HCT116 (cell line): ENCODE results near the gene TMPRSS13. TPM values are rescaled to one million over a fixed set of nuclear protein-coding genes. Genes with fewer than 3 reads are reported as not detected.

Source experiments
- ATAC-seq: fragments of 200-7000 bp; cut with Tn5 transposase; 2 replicates; pipeline ENCODE4 v1.9.1; 2020; ENCODE audit warnings: mild to moderate bottlenecking, moderate library complexity
- BruUV-seq: library from RNA; stranded (reverse); fragments of 400-500 nt; replicated peaks from 2 replicates; lab custom pipeline; 2021; lab: Mats Ljungman, UMichigan
- CTCF ChIA-PET: fragments of 300-600 bp; sonication (Branson Sonifier 250); formaldehyde crosslinking; loops from one replicate; lab custom pipeline; 2021; ENCODE audit warnings: antibody characterized with exemption; lab: Charles Lee
- POLR2A ChIA-PET: fragments of 300-600, 350-600 bp; sonication (Branson Sonifier 250); formaldehyde crosslinking; loops from one replicate; lab custom pipeline; 2021; ENCODE audit warnings: antibody characterized with exemption; lab: Charles Lee
- RAD21 ChIA-PET, 2 experiments: fragments of 300-600 bp; sonication (Branson Sonifier 250); formaldehyde crosslinking; loops; one replicate each; lab custom pipeline; 2023; ENCODE audit warnings: low total read pairs in 2 of 2; ENCODE audit not compliant: uncharacterized antibody in 2 of 2, unreplicated experiment in 2 of 2, low non-redundant PET in 1 of 2; lab: Charles Lee
- DNase-seq: peaks from one replicate; pipeline ENCODE4 v3.0.0-alpha.2; 2010; ENCODE audit warnings: low read depth, low spot score
- H2AFZ ChIP-seq: fragments of 200-600 bp; shearing (Covaris generic), sonication (generic); 2 replicates; pipeline ENCODE4 v1.6.1; 2017; ENCODE audit warnings: low read depth, mixed run types, mixed read lengths, antibody characterized with exemption, low read length; ENCODE audit not compliant: poor library complexity, severe bottlenecking
- H3K27ac ChIP-seq: 2 replicates; pipeline ENCODE4 v1.5.1; 2012; ENCODE audit warnings: low read depth, low read length
- H3K27me3 ChIP-seq: fragments of 200-600 bp; sonication (generic); 2 replicates; pipeline ENCODE4 v1.6.1; 2016; ENCODE audit warnings: mixed run types, low read length, mixed read lengths; ENCODE audit not compliant: insufficient read depth
- H3K36me3 ChIP-seq, 2 experiments: fragments of 200-500 bp in 1 of 2; fragments of 200-600 bp in 1 of 2; sonication (Bioruptor generic) in 1 of 2; sonication (generic) in 1 of 2; 2 replicates each; pipeline versions ENCODE4 v1.5.1 to v1.6.1; 2014 to 2016; ENCODE audit warnings: low read length in 2 of 2, inconsistent platforms in 1 of 2, mixed read lengths in 1 of 2, mixed run types in 1 of 2; ENCODE audit not compliant: insufficient read depth in 2 of 2, control insufficient read depth in 1 of 2
- H3K4me1 ChIP-seq, 2 experiments: fragments of 200-600 bp in 1 of 2; sonication (generic) in 1 of 2; 2 replicates each; pipeline versions ENCODE4 v1.5.1 to v1.6.1; 2012 to 2017; ENCODE audit warnings: low read length in 2 of 2, inconsistent platforms in 1 of 2, mild to moderate bottlenecking in 1 of 2, mixed read lengths in 1 of 2, mixed run types in 1 of 2, moderate library complexity in 1 of 2; ENCODE audit not compliant: insufficient read depth in 2 of 2, control insufficient read depth in 1 of 2
- H3K4me2 ChIP-seq: fragments of 200-600 bp; sonication (generic); 2 replicates; pipeline ENCODE4 v1.6.1; 2017; ENCODE audit warnings: mixed run types, low read length, mixed read lengths
- H3K4me3 ChIP-seq, 2 experiments: fragments of 200-600 bp in 1 of 2; sonication (generic) in 1 of 2; replicated peaks in 1 of 2; 2 replicates each; pipeline ENCODE4 v1.5.1; 2011 to 2016; ENCODE audit warnings: low read length in 2 of 2, control low read depth in 1 of 2, low read depth in 1 of 2, mild to moderate bottlenecking in 1 of 2, mixed read lengths in 1 of 2, mixed run types in 1 of 2
- H3K79me2 ChIP-seq: fragments of 200-600 bp; sonication (generic); 2 replicates; pipeline ENCODE4 v1.6.1; 2017; ENCODE audit warnings: mild to moderate bottlenecking, mixed run types, low read length, moderate library complexity, mixed read lengths; ENCODE audit not compliant: insufficient read depth
- H3K9ac ChIP-seq: fragments of 200-600 bp; sonication (generic); 2 replicates; pipeline ENCODE4 v1.6.1; 2016; ENCODE audit warnings: low read length, mixed read lengths
- H3K9me2 ChIP-seq: fragments of 200-600 bp; sonication (generic), shearing (Covaris generic); 2 replicates; pipeline ENCODE4 v1.6.1; 2017; ENCODE audit warnings: mixed run types, mild to moderate bottlenecking, moderate library complexity; ENCODE audit not compliant: insufficient read depth
- H3K9me3 ChIP-seq, 2 experiments: fragments of 200-500 bp in 1 of 2; fragments of 200-600 bp in 1 of 2; sonication (Bioruptor generic) in 1 of 2; sonication (generic) in 1 of 2; 2 replicates each; pipeline ENCODE4 v1.6.1; 2014 to 2017; ENCODE audit warnings: low read length in 2 of 2, mixed read lengths in 2 of 2, inconsistent platforms in 1 of 2, low read depth in 1 of 2, mild to moderate bottlenecking in 1 of 2, mixed run types in 1 of 2, moderate library complexity in 1 of 2; ENCODE audit not compliant: control insufficient read depth in 1 of 2, insufficient read depth in 1 of 2
- H4K20me1 ChIP-seq: fragments of 200-600 bp; sonication (generic), shearing (Covaris generic); 2 replicates; pipeline ENCODE4 v1.6.1; 2017; ENCODE audit warnings: mixed run types, mild to moderate bottlenecking, moderate library complexity; ENCODE audit not compliant: insufficient read depth
- CBX3 ChIP-seq: IDR thresholded peaks from 2 replicates; pipeline ENCODE4 v1.6.1; 2012; ENCODE audit warnings: low read depth
- EGR1 ChIP-seq: IDR thresholded peaks from 2 replicates; pipeline ENCODE4 v1.6.1; 2012; ENCODE audit warnings: low read depth
- ELF1 ChIP-seq: IDR thresholded peaks from 2 replicates; pipeline ENCODE4 v1.6.1; 2012; ENCODE audit warnings: low read depth, borderline replicate concordance
- EZH2 ChIP-seq: fragments of 200-600 bp; sonication (generic); IDR thresholded peaks from 2 replicates; pipeline ENCODE4 v1.6.1; 2017; ENCODE audit warnings: antibody characterized with exemption, mixed run types
- EZH2phosphoT487 ChIP-seq: fragments of 200-600 bp; IDR thresholded peaks from 2 replicates; pipeline ENCODE4 v1.6.1; 2018; ENCODE audit warnings: antibody characterized with exemption, borderline replicate concordance
- JUND ChIP-seq: IDR thresholded peaks from 2 replicates; pipeline ENCODE4 v1.6.1; 2012
- SRF ChIP-seq: IDR thresholded peaks from 2 replicates; pipeline ENCODE4 v1.6.1; 2012; ENCODE audit warnings: low read depth
- ZNF274 ChIP-seq: fragments of 200-500 bp; sonication (Bioruptor generic); IDR thresholded peaks from 2 replicates; pipeline ENCODE4 v1.6.1; 2014; ENCODE audit warnings: mild to moderate bottlenecking, low read depth, low read length, inconsistent platforms
- intact Hi-C: fragments of 100-400 bp; cut with micrococcal nuclease; formaldehyde crosslinking; loops from 2 replicates; pipeline ENCODE4 v1.10.0; 2022
- total RNA-seq: library from RNA; stranded (reverse); gene quantifications from one replicate; pipeline ENCODE4 v1.2.1, GENCODE V29; 2021; ENCODE audit not compliant: unreplicated experiment
- TF ChIP-seq, protein P1 (sequence below): IDR thresholded peaks from 2 replicates; pipeline ENCODE4 v1.6.1; 2011; ENCODE audit warnings: mild to moderate bottlenecking, low read length, moderate library complexity; ENCODE audit not compliant: insufficient replicate concordance; ENCODE audit errors: extremely low read depth

TMPRSS13 gene
- total RNA-seq, 1 experiment from 2014 or later, result 0.52 TPM

DNA sequence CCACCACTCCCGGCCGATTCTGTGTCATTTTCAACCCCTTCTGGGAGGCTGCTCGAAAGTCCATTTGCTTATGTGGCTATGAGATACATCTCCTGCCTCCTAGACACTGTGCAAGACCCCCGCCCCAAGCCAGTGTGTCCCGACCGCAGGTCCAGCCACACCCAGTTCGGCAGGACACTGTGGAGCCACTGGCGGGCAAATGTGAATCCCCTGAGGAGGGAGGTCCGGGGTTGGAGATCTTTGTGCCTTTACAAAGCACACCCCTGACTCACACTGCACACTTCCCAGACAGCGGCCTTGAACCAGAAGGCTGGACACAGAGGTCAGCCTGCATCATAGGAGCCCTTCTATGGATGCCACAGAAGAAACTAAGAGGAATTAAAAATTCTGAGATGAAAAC is 70.1 kb downstream of the TMPRSS13 start (continued):
- TF ChIP-seq SRF (no peak), JUND (no peak), CBX3 (no peak), EZH2 (no peak), EGR1 (no peak), ELF1 (no peak), ZNF274 (no peak), EZH2phosphoT487 (no peak)

DNA sequence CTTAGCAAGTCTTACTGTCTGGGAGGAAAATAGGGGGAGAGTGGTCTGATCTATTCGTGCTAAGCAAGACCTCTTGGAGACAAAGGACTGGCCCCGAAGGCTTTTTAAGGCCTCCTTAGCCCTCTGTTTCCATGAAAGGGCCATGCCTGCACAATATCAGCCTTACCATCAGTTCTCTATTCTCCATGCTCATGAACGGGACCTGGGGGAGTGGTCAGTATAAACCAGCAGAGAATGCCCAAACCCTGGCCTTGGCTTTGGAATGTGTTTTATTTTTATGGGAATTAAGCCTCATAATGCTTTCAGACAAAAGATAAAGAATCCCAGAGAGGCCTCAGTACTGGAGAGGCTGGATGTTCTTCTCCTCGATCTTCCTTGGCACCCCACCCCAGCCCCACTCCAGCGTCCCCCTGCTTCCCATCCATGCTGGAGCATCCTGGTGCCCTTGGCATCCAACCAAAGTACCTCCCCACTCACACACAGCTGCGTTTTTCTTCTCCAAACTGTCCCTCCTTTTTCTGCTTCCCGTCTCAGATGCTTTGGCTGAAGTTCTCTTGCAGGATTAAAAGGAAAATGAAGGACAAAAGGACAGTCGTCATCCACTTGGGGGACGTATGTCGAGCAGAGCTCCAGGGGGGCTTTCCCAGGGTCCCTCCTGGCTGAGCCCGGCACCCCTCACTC is 71.3 kb downstream of the TMPRSS13 start:
- Histone ChIP-seq H4K20me1 (no peaks in the 10 kb centered on the region), H3K9ac (no peak overlapping the region), H3K4me1 (0 out of 4 replicates have a peak, but pooled peaks cover 0 to 2% of the 10 kb centered on the region in 2 experiments), H3K4me2 (no peak overlapping the region), H3K27me3 (no peaks in the 10 kb centered on the region), H3K4me3 (no peak overlapping the region), H3K79me2 (no peaks in the 10 kb centered on the region), H3K36me3 (no peaks in the 10 kb centered on the region), H3K9me3 (peaks cover 0 to 2% of the 10 kb centered on the region in 2 experiments; a peak in 1 of 4 replicates), H2AFZ (no peak overlapping the region), H3K27ac (no peak overlapping the region), H3K9me2 (no peaks in the 10 kb centered on the region)
- intact Hi-C loops, result no loop called here
- ChIA-PET POLR2A (no interaction called here), RAD21 (no interaction called here), CTCF (no interaction called here)
- ATAC-seq, result no peak
- TF ChIP-seq ELF1 (no peak), EZH2 (no peak)
- TF ChIP-seq, protein P1, sequence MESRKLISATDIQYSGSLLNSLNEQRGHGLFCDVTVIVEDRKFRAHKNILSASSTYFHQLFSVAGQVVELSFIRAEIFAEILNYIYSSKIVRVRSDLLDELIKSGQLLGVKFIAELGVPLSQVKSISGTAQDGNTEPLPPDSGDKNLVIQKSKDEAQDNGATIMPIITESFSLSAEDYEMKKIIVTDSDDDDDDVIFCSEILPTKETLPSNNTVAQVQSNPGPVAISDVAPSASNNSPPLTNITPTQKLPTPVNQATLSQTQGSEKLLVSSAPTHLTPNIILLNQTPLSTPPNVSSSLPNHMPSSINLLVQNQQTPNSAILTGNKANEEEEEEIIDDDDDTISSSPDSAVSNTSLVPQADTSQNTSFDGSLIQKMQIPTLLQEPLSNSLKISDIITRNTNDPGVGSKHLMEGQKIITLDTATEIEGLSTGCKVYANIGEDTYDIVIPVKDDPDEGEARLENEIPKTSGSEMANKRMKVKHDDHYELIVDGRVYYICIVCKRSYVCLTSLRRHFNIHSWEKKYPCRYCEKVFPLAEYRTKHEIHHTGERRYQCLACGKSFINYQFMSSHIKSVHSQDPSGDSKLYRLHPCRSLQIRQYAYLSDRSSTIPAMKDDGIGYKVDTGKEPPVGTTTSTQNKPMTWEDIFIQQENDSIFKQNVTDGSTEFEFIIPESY, result no peak
- no TSS peak for BruUV-seq
- no peak for DNase-seq
